Hematopoietic multipotent progenitor cell treated with erythropoietin and hydrocortisone succinate and interleukin-3 and kit ligand, for 4 days (in vitro differentiated cells): ENCODE measurements around the gene PTPRN2.
"Not testable (repeated sequence)": the region's sequence is repeated elsewhere in the genome, so short reads cannot be mapped to it uniquely, and the experiment has no call there.

Source experiments
- DNase-seq: peaks from one replicate; pipeline ENCODE4 v3.0.0-alpha.2; 2015

The PTPRN2 gene

GRCh38 chr7:158358926-158359645 lies 228.5 kb downstream of the PTPRN2 start:
- DNase-seq = no peak

GRCh38 chr7:158357898-158358821 lies 229.5 kb downstream of the PTPRN2 start:
- DNase-seq = no peak

- DNase-seq = no peak
Measured at GRCh38 chr7:158357106-158357897, 230.3 kb downstream of the PTPRN2 start.

GRCh38 chr7:158356454-158356853 lies 231.2 kb downstream of the PTPRN2 start:
- DNase-seq = no peak

GRCh38 chr7:158355456-158356065 lies 232.1 kb downstream of the PTPRN2 start:
- peak; percentile 8 for DNase-seq

GRCh38 chr7:158354861-158355260 lies 232.8 kb downstream of the PTPRN2 start:
- no peak for DNase-seq

GRCh38 chr7:158353606-158354570 lies 233.7 kb downstream of the PTPRN2 start:
- peak; percentile 60 for DNase-seq

- DNase-seq = not testable (repeated sequence)
Measured at GRCh38 chr7:158351899-158352729, 235.5 kb downstream of the PTPRN2 start.

GRCh38 chr7:158351481-158351880 lies 236.1 kb downstream of the PTPRN2 start:
- no peak for DNase-seq

- no peak for DNase-seq
Measured at GRCh38 chr7:158351051-158351450, 236.6 kb downstream of the PTPRN2 start.

- no peak for DNase-seq
Measured at GRCh38 chr7:158350166-158350900, 237.3 kb downstream of the PTPRN2 start.

GRCh38 chr7:158348446-158348845 lies 239.2 kb downstream of the PTPRN2 start:
- DNase-seq = no peak

- not testable (repeated sequence) for DNase-seq
Measured at GRCh38 chr7:158348039-158348438, 239.6 kb downstream of the PTPRN2 start.

- no peak for DNase-seq
Measured at GRCh38 chr7:158345731-158346130, 241.9 kb downstream of the PTPRN2 start.

- no peak for DNase-seq
Measured at GRCh38 chr7:158344706-158345300, 242.8 kb downstream of the PTPRN2 start.

- no peak for DNase-seq
Measured at GRCh38 chr7:158343936-158344455, 243.6 kb downstream of the PTPRN2 start.

- DNase-seq = no peak
Measured at GRCh38 chr7:158343526-158343925, 244.1 kb downstream of the PTPRN2 start.

GRCh38 chr7:158341097-158341496 lies 246.5 kb downstream of the PTPRN2 start:
- not testable (repeated sequence) for DNase-seq

GRCh38 chr7:158336952-158337351 lies 250.7 kb downstream of the PTPRN2 start:
- not testable (repeated sequence) for DNase-seq
